ENCODE data around the gene PRKAG1.

PRKAG1 gene

DNA sequence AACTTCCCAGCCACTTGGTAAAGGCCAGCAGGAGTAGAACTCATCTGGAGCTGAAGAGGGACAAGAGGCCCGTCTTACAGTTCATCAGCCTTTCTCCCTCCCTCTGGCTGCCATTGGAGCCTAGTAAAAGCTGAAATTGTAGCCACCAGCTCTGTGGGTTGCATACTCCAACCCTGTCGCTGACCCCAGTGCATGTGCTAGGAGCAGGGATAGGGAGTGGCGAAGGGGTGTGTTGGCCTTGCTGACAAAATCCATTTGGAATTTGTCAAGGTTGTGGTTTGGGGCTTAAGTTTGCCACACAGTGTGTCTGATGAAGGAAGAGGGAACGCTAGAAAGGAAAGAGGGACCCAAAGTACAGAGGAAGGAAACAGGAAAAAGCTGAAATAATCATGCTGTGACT, 57.2 kb downstream of the PRKAG1 start:
- in situ Hi-C loops (cut with MboI; ENCODE audit: low pct_unique_long_range_greater_than_20kb, low sequenced_read_pairs, unreplicated experiment) = no loop called here
- no peak for DNase-seq (ENCODE audit: low spot score)
- TF ChIP-seq, protein P1, sequence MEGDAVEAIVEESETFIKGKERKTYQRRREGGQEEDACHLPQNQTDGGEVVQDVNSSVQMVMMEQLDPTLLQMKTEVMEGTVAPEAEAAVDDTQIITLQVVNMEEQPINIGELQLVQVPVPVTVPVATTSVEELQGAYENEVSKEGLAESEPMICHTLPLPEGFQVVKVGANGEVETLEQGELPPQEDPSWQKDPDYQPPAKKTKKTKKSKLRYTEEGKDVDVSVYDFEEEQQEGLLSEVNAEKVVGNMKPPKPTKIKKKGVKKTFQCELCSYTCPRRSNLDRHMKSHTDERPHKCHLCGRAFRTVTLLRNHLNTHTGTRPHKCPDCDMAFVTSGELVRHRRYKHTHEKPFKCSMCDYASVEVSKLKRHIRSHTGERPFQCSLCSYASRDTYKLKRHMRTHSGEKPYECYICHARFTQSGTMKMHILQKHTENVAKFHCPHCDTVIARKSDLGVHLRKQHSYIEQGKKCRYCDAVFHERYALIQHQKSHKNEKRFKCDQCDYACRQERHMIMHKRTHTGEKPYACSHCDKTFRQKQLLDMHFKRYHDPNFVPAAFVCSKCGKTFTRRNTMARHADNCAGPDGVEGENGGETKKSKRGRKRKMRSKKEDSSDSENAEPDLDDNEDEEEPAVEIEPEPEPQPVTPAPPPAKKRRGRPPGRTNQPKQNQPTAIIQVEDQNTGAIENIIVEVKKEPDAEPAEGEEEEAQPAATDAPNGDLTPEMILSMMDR (IDR thresholded peaks at IDR 0.05; ENCODE audit: extremely low read depth, insufficient read depth, missing control alignments) = no peak

DNA sequence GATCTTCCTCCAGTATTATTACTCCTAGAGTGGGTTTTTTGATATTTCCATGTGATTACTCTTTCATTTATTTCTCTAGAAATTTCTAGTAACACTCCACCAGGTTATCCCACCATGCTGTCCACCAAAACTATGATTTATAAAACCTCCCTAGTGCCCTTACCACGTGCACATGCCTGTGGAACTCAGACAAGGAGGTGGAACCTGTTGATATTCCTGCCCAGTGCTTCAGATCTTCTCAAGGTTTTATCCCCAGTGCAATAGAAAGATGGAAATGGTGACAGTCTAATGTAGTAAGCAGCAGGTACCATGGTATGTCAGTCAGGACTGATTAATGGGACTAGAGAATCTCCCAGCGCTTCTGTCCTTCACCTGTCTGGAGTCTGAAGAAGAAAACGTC, 57.7 kb downstream of the PRKAG1 start:
- TF ChIP-seq, protein P1 (IDR thresholded peaks at IDR 0.05; ENCODE audit: extremely low read depth, insufficient read depth, missing control alignments) = no peak
- DNase-seq (ENCODE audit: low spot score) = no peak
- in situ Hi-C loops (cut with MboI; ENCODE audit: low pct_unique_long_range_greater_than_20kb, low sequenced_read_pairs, unreplicated experiment) = no loop called here

DNA sequence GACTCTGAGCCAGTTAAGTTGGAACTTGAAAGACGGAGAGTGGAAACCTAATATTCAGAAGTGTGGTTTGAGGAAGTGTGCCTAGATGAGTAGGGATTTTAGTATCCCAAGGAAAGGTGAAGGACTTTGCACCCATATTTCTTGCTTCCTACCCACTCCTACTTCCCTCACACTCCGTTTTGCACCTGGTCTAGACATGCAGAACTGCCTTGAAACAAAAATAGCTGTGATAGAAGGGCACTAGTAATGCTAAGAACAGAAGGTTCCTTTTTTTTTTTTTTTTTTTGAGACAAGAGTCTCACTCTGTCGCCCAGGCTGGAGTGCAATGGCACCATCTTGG, 60.6 kb downstream of the PRKAG1 start:
- in situ Hi-C loops (cut with MboI; ENCODE audit: low pct_unique_long_range_greater_than_20kb, low sequenced_read_pairs, unreplicated experiment) = no loop called here
- no peak for DNase-seq (ENCODE audit: low spot score)
- TF ChIP-seq, protein P1 (IDR thresholded peaks at IDR 0.05; ENCODE audit: extremely low read depth, insufficient read depth, missing control alignments) = no peak

DNA sequence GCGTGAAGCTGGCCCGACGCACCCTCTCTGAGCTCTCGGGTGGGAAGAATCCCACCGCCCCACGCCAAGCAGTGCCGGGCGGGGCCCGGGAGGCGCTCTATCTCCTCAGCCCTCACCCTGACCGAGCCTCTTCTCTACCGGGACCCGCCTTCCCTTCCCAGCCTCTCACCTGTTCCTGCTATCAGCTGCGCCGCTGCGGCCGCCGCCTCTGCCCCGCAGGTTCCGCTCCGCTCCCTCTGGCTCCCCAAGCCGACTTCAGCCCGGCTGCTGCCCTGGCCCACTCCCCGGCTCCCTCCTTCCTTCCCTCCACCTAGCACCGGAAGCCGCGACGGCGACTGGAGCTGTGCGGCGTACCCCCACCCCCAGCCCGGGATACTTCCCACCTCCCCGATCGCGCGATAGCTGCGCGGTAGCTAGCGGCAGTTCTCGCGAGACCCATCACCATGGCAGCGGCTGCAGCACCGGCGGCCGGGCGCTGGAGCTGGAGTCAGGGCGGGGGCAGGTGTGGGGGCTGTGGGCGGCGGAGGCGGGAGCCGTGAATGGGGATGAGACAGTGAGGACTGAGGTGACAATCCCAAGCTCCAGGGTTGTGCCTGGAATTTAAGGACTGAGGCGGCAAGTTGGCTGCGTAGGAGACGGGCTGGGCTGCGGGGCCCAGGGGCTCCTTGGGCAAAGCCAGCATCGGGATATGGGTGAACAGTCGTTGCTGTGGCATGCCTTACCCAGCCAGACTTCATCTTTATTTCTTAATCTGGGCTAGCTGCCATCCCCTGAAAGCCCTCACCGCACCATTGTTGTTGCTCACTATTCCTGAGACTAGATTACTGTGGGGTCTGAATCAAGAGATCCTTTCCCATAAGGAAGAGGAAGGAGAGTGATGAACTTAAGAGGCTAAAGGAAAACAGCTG, 61.2 kb downstream of the PRKAG1 start, which contains the start of gene ARF3:
TSS of gene ARF3 (minus strand) at position 347 of the 908 bp plus-strand sequence. CDS start 16,392 bp downstream, outside the sequence.
- in situ Hi-C loops (cut with MboI; ENCODE audit: low pct_unique_long_range_greater_than_20kb, low sequenced_read_pairs, unreplicated experiment) = no loop called here
- peak; percentile 95 for DNase-seq (ENCODE audit: low spot score)
- TF ChIP-seq, protein P1 (IDR thresholded peaks at IDR 0.05; ENCODE audit: extremely low read depth, insufficient read depth, missing control alignments) = no peak

DNA sequence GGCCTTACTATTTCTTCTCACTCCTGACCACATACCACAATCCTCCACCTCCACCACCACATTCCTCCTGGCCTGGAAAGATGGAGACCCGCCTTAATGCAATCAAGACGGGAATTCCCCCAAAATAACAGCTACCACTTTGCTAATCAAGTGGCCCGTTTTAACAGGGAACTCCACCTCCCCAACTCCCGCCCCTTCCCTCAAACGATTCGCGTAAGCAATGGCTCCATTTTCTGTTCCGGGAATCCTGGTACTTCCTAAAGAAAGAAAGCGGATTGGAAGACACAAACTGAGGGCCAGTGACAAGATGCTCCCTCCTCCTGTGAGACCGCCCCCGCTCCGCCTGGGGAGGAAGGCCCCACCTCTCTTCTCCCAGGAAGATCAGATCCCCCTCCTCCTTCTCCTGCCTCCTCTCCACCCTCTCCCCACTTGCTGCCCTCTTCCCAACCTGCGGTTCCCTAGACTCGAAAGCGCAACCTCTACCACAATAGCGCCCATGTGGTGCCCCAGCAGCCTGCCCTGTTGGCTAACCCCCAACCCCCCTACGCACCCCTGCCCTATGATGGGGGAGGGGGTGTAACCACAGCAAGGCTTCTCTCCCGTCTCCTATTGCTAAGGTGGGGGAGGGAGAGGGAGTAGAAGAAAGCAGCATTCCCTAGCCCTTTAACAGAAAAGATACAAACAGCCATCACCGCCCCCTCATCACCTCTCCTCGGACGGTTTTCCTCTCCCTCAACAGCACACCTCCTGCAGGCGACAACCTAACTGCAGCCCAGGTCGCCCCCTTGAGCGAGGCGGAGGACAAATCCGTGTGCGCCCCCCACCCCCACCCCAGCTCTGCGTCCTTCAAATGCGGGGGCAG, 62.1 kb downstream of the PRKAG1 start:
- TF ChIP-seq, protein P1 (IDR thresholded peaks at IDR 0.05; ENCODE audit: extremely low read depth, insufficient read depth, missing control alignments) = peak; percentile 10
- DNase-seq (ENCODE audit: low spot score) = peak; percentile 59
- in situ Hi-C loops (cut with MboI; ENCODE audit: low pct_unique_long_range_greater_than_20kb, low sequenced_read_pairs, unreplicated experiment) = no loop called here

DNA sequence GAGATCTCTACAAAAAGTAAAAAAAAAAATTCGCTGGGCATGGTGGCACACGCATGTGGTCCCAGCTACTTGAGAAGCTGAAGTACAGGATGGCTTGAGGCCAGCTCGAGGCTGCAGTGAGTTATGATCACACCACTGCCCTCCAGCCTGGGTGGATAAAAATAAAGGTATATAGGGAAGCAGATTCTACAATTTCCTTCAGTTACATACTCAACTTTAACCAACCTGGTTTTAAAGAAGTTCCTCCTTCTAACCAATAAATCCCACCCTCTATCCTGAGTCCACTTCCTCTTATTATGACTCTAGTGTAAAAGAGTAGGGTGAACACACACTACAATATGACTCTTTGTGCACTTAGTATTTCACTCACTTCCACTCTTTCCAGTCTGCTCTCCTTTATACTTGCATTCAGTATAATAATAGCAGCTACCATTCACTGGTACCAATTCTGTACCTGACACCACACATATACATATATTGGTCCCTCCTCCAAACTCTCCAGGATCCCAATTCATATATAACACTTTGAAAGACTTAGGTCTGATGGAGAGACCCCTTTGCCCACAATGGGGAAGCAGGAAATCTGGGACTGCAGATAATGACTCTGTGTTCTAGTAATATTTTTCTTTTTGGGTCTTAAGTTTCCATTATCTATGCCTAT, 63.6 kb downstream of the PRKAG1 start:
- no peak for DNase-seq (ENCODE audit: low spot score)
- in situ Hi-C loops (cut with MboI; ENCODE audit: low pct_unique_long_range_greater_than_20kb, low sequenced_read_pairs, unreplicated experiment) = no loop called here
- TF ChIP-seq, protein P1 (IDR thresholded peaks at IDR 0.05; ENCODE audit: extremely low read depth, insufficient read depth, missing control alignments) = no peak

Data from GM13977 (cell line).